HEK293 (cell line): ENCODE measurements around the gene RSRC1.

Experiments used
- CTCF ChIP-seq: fragments of 450-650 bp; formaldehyde crosslinking; IDR thresholded peaks from 2 replicates; pipeline ENCODE4 v1.5.1; 2016; ENCODE audit warnings: missing biosample characterization, missing genetic modification characterization
- KLF16 ChIP-seq: fragments of 450-650 bp; formaldehyde crosslinking; IDR thresholded peaks from 2 replicates; pipeline ENCODE4 v1.5.1; 2017; ENCODE audit warnings: missing biosample characterization, missing genetic modification characterization
- MYNN ChIP-seq: fragments of 450-650 bp; formaldehyde crosslinking; IDR thresholded peaks from 2 replicates; pipeline ENCODE4 v1.5.1; 2016; ENCODE audit warnings: missing biosample characterization, missing genetic modification characterization, borderline replicate concordance
- REST ChIP-seq: fragments of 450-650 bp; formaldehyde crosslinking; IDR thresholded peaks from 2 replicates; pipeline ENCODE4 v1.5.1; 2016; ENCODE audit warnings: missing biosample characterization, missing genetic modification characterization
- SETDB1 ChIP-seq: IDR thresholded peaks from one replicate; pipeline ENCODE4 v1.6.1; 2017; ENCODE audit warnings: mild to moderate bottlenecking, low read length, moderate library complexity, mixed read lengths; ENCODE audit not compliant: insufficient read length
- YY2 ChIP-seq: fragments of 450-650 bp; formaldehyde crosslinking; IDR thresholded peaks from 2 replicates; pipeline ENCODE4 v1.5.1; 2016; ENCODE audit warnings: missing biosample characterization, missing genetic modification characterization
- ZBTB48 ChIP-seq: fragments of 450-650 bp; formaldehyde crosslinking; IDR thresholded peaks from 2 replicates; pipeline ENCODE4 v1.5.1; 2016; ENCODE audit warnings: missing biosample characterization, missing genetic modification characterization
- ZNF239 ChIP-seq: fragments of 450-650 bp; formaldehyde crosslinking; IDR thresholded peaks from 2 replicates; pipeline ENCODE4 v1.5.1; 2016; ENCODE audit warnings: missing biosample characterization, missing genetic modification characterization
- ZNF510 ChIP-seq: fragments of 450-650 bp; formaldehyde crosslinking; IDR thresholded peaks from 2 replicates; pipeline ENCODE4 v1.5.1; 2018; ENCODE audit warnings: mild to moderate bottlenecking, missing genetic modification characterization, missing biosample characterization; ENCODE audit not compliant: insufficient replicate concordance
- ZNF585B ChIP-seq: fragments of 450-650 bp; formaldehyde crosslinking; IDR thresholded peaks from 2 replicates; pipeline ENCODE4 v1.5.1; 2016; ENCODE audit warnings: missing biosample characterization, missing genetic modification characterization
- ZNF645 ChIP-seq: fragments of 450-650 bp; formaldehyde crosslinking; IDR thresholded peaks from 2 replicates; pipeline ENCODE4; 2016; ENCODE audit warnings: missing biosample characterization, missing genetic modification characterization

DNA sequence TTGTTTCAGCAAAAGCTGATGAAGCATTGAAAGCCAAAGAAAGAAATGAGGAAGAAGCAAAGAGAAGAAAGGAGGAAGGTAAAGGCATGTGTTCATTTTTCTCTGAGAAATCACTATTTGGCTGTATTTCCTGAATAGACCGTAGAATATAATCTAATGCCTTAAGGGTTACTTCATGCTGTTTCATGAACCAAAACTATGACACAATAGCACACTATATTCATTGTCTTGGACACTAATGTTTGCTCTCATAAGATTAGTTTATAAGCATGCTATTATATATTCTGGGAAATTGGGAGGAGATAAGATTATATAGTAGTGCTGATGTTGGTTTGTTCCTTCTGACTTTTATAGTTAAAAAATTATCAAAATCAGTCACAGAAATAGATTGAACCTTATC lies 351.0 kb downstream of the RSRC1 start:
- TF ChIP-seq CTCF (tag by site-specific recombination) (no peak), SETDB1 (no peak), ZNF645 (no peak), ZNF585B (tag by site-specific recombination) (no peak), ZBTB48 (tag by site-specific recombination) (no peak), REST (tag by site-specific recombination) (no peak), ZNF239 (no peak), MYNN (tag by site-specific recombination) (no peak), YY2 (no peak), KLF16 (no peak), ZNF510 (tag by site-specific recombination) (no peak)
